Measurements from ENCODE around the gene TAF15.

DNA sequence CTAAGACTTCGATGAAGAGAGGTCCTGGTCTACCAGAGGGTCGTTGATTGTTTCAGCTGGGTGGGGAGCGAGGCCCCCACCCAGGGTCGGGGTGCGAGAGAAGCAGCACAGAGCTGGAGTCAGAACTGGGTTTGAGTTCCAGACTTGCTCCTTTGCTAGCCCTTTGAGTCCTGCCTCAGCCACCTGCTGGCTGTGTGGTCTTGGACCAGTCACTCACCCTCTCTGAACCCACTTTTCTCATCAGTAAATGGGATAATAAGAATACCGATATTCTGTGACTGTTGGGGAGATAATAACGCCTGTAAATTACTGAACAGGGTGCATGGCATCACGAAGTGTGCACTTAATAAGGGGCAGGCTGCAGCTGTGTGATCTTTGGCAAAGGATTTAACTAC is 13.4 kb upstream of the TAF15 start:
- TF ChIP-seq, protein P1, sequence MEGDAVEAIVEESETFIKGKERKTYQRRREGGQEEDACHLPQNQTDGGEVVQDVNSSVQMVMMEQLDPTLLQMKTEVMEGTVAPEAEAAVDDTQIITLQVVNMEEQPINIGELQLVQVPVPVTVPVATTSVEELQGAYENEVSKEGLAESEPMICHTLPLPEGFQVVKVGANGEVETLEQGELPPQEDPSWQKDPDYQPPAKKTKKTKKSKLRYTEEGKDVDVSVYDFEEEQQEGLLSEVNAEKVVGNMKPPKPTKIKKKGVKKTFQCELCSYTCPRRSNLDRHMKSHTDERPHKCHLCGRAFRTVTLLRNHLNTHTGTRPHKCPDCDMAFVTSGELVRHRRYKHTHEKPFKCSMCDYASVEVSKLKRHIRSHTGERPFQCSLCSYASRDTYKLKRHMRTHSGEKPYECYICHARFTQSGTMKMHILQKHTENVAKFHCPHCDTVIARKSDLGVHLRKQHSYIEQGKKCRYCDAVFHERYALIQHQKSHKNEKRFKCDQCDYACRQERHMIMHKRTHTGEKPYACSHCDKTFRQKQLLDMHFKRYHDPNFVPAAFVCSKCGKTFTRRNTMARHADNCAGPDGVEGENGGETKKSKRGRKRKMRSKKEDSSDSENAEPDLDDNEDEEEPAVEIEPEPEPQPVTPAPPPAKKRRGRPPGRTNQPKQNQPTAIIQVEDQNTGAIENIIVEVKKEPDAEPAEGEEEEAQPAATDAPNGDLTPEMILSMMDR (IDR thresholded peaks at IDR 0.05) = no peak
- no peak for TF ChIP-seq POLR2AphosphoS5 (IDR thresholded peaks at IDR 0.05)
